ENCODE measurements around the gene VSTM2B.

The VSTM2B gene

DNA sequence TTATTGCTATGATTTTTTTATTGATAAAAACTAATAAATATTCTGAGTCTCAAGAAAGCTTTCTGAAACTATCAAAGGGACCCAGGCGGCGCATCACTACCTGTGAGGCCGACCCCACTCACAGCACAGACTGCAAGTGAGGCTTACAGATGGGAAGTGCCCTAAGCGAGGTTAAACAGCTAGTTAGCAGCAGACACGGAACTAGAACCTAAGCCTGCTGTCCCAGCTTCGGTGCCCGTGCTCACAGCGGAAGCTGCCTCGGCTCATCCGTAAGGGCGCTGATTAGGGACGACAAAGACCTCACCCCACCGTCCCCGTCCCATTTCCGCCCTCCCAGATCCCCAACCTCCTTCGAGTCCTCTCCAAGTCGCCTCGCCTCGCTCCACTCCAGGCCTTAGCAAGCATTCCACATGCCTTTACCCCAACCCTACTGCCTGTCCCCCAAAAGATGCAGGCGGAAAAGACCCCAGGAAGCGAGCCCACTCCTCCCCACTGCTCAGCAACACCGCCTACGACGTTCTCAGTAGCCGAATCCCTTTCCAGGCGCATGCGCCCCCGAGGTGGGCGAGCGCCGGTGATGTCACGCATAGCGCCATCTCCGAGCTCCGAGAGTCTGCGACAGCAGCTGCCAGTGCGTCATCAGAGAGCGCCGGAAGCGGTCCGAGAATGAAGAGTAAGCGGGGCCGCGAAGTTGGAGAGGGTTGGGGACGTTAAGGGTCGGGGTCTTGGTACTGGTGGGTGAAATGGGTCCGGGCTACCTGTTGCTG, 80.0 kb downstream of the VSTM2B start, which contains the start of gene POP4:
Gene POP4 (plus strand): TSS at position 631 of the 767 bp plus-strand sequence. CDS start 36 bp downstream, at position 667.
- H3K4me3 ChIP-seq (ENCODE audit: low read depth, low read length, poor library complexity, severe bottlenecking), result peak within 1 kb of the TSS; percentile 83
- H3K79me2 ChIP-seq (ENCODE audit: insufficient read depth, low read length), result 0 out of 2 replicates have a peak, but pooled peaks cover 3% of the 10 kb centered on the region

DNA sequence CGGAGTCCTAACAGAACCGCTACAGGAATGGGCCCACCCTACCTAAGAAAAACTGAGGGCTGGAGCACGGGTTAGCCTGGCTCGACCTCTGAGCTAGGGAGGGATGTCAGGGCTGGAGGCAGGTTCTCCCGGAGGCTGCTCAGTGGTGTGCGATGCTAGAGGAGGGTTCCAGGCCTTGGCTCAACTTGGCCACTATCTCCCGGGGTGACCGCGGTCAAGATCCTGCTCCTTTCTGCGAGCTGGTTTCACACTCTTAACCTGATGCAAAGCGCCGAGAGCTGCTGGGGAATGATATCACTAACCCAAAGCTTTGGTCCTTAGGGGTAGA, 80.6 kb downstream of the VSTM2B start:
- H3K4me2 ChIP-seq (ENCODE audit: low read length), result peak overlapping the region; percentile 91
- H3F3A ChIP-seq (ENCODE audit: insufficient read depth, low read length), result no peaks in the 10 kb centered on the region
- TF ChIP-seq, protein P1, sequence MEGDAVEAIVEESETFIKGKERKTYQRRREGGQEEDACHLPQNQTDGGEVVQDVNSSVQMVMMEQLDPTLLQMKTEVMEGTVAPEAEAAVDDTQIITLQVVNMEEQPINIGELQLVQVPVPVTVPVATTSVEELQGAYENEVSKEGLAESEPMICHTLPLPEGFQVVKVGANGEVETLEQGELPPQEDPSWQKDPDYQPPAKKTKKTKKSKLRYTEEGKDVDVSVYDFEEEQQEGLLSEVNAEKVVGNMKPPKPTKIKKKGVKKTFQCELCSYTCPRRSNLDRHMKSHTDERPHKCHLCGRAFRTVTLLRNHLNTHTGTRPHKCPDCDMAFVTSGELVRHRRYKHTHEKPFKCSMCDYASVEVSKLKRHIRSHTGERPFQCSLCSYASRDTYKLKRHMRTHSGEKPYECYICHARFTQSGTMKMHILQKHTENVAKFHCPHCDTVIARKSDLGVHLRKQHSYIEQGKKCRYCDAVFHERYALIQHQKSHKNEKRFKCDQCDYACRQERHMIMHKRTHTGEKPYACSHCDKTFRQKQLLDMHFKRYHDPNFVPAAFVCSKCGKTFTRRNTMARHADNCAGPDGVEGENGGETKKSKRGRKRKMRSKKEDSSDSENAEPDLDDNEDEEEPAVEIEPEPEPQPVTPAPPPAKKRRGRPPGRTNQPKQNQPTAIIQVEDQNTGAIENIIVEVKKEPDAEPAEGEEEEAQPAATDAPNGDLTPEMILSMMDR (IDR thresholded peaks at IDR 0.05; ENCODE audit: low read length), result no peak
- no peak for TF ChIP-seq EZH2 (IDR thresholded peaks at IDR 0.05; ENCODE audit: borderline replicate concordance, low read length)
- peak overlapping the region; percentile 88 for H3K9ac ChIP-seq (ENCODE audit: low read length)
- no peaks in the 10 kb centered on the region for H3K27me3 ChIP-seq (ENCODE audit: insufficient read depth, low read length)
- peaks cover 29% of the 10 kb centered on the region for H3K4me1 ChIP-seq (ENCODE audit: insufficient read depth, low read length, severe bottlenecking)
- H3K27ac ChIP-seq (ENCODE audit: low read depth, low read length, poor library complexity, severe bottlenecking), result no peak overlapping the region
- no peaks in the 10 kb centered on the region for H3K9me2 ChIP-seq (ENCODE audit: low read depth, low read length)
- H4K20me1 ChIP-seq (ENCODE audit: insufficient read depth, low read length), result no peaks in the 10 kb centered on the region
- no peak overlapping the region for H2AFZ ChIP-seq (ENCODE audit: low read length)
- H3K9me3 ChIP-seq (ENCODE audit: low read length), result no peaks in the 10 kb centered on the region
- H3K36me3 ChIP-seq (ENCODE audit: insufficient read depth, low read length), result peaks cover 20% of the 10 kb centered on the region; the same call in 1 of the 2 replicates
- H3K4me3 ChIP-seq (ENCODE audit: low read depth, low read length, poor library complexity, severe bottlenecking), result peak overlapping the region; percentile 83
- H3K79me2 ChIP-seq (ENCODE audit: insufficient read depth, low read length), result 0 out of 2 replicates have a peak, but pooled peaks cover 3% of the 10 kb centered on the region

More for the DNA sequence above, 80.0 kb downstream of the VSTM2B start, which contains the start of gene POP4:
- Histone ChIP-seq H3F3A (ENCODE audit: insufficient read depth, low read length) (no peaks in the 10 kb centered on the region), H2AFZ (ENCODE audit: low read length) (no peak within 1 kb of the TSS; the same call in 1 of the 2 replicates), H3K4me1 (ENCODE audit: insufficient read depth, low read length, severe bottlenecking) (peaks cover 23% of the 10 kb centered on the region), H3K27me3 (ENCODE audit: insufficient read depth, low read length) (no peaks in the 10 kb centered on the region), H3K36me3 (ENCODE audit: insufficient read depth, low read length) (peaks cover 15% of the 10 kb centered on the region; the same call in 1 of the 2 replicates), H3K9me3 (ENCODE audit: low read length) (no peaks in the 10 kb centered on the region), H4K20me1 (ENCODE audit: insufficient read depth, low read length) (no peaks in the 10 kb centered on the region), H3K4me2 (ENCODE audit: low read length) (peak within 1 kb of the TSS; percentile 91), H3K27ac (ENCODE audit: low read depth, low read length, poor library complexity, severe bottlenecking) (peak within 1 kb of the TSS; percentile 72), H3K9me2 (ENCODE audit: low read depth, low read length) (no peaks in the 10 kb centered on the region), H3K9ac (ENCODE audit: low read length) (peak within 1 kb of the TSS; percentile 88)
- TF ChIP-seq, protein P1 (IDR thresholded peaks at IDR 0.05; ENCODE audit: low read length), result no peak
- no peak for TF ChIP-seq EZH2 (IDR thresholded peaks at IDR 0.05; ENCODE audit: borderline replicate concordance, low read length)

DNA sequence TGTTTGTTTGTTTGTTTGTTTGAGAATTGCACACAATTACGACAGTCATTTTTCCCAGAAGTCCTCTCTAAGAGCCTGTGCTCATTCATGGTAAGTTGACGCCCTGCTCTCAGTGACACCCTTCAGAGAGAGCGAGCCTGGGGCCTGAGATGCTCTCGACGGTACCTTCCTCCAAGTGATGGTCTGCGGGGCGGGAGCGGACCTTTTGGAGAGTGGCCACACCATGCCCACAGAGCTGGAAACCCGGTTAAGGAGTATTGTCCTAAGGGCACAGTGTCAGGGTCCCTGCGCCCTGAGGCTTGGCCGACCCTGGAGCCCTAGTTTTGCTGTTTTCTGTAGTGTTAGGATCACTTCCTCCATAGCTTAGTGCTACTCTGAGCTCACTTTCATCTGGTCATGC, 83.8 kb downstream of the VSTM2B start:
- no peak overlapping the region for H3K4me3 ChIP-seq (ENCODE audit: low read depth, low read length, poor library complexity, severe bottlenecking)
- H3K27me3 ChIP-seq (ENCODE audit: insufficient read depth, low read length), result no peaks in the 10 kb centered on the region
- H4K20me1 ChIP-seq (ENCODE audit: insufficient read depth, low read length), result no peaks in the 10 kb centered on the region
- H3K4me1 ChIP-seq (ENCODE audit: insufficient read depth, low read length, severe bottlenecking), result peaks cover 29% of the 10 kb centered on the region
- H3K79me2 ChIP-seq (ENCODE audit: insufficient read depth, low read length), result 0 out of 2 replicates have a peak, but pooled peaks cover 3% of the 10 kb centered on the region
- H2AFZ ChIP-seq (ENCODE audit: low read length), result no peak overlapping the region
- no peaks in the 10 kb centered on the region for H3F3A ChIP-seq (ENCODE audit: insufficient read depth, low read length)
- TF ChIP-seq EZH2 (IDR thresholded peaks at IDR 0.05; ENCODE audit: borderline replicate concordance, low read length), result no peak
- TF ChIP-seq, protein P1 (IDR thresholded peaks at IDR 0.05; ENCODE audit: low read length), result no peak
- no peak overlapping the region for H3K27ac ChIP-seq (ENCODE audit: low read depth, low read length, poor library complexity, severe bottlenecking)
- no peak overlapping the region for H3K9ac ChIP-seq (ENCODE audit: low read length)
- no peak overlapping the region for H3K4me2 ChIP-seq (ENCODE audit: low read length)
- no peaks in the 10 kb centered on the region for H3K9me3 ChIP-seq (ENCODE audit: low read length)
- no peaks in the 10 kb centered on the region for H3K9me2 ChIP-seq (ENCODE audit: low read depth, low read length)
- peaks cover 51% of the 10 kb centered on the region for H3K36me3 ChIP-seq (ENCODE audit: insufficient read depth, low read length)

All from OCI-LY1 (cell line).